ENCODE results near the gene PLPPR1. TPM values are rescaled to one million over a fixed set of nuclear protein-coding genes. Genes with fewer than 3 reads are reported as not detected.

The PLPPR1 gene
- total RNA-seq, 4 donors from 2014 or later, result 0.60 to 0.68 TPM; not detected in 2

DNA sequence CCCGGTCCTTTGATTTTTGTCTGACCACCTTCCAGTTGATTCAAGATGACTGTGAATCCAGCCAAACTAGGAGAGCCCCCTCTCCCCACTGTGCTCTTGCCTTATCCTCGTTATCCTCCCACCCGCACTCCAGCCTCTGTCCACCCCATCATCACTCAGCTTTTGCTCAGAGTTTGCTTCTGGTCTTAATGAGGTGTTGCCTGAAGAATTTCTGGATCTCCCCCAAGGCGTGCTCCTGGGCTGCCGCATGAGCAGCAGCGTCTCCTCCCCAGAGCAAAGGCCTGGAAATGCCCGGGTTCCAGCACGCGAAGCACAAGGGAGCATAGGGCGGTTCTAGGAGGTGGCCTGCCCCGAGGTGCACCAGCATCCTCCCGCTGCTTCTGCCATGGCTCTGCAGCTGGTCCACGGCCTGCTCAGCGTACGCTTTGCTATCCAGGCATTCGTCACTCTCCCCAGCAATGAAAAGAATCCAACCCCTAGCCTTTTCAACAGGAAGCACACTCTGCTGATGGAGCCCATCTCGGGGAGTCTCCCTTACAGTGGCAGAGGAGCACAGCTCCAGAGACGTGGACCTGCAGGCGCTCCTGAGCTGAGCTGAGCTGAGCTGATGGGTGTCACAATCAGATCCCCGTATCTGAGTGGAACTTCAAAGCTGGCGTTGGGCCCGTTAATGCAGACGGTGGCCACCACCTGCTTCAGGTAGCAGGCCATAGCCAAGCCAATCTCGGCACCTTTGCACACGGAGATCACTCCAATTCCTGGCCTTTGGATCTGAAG lies 305.6 kb downstream of the PLPPR1 start:
- no peaks in the 10 kb centered on the region for H3K4me1 ChIP-seq
- H3K27me3 ChIP-seq, result no peaks in the 10 kb centered on the region
- no peak for DNase-seq
- 90 to 100% methylated on average over 2 to 25 of the region's 25 CpGs for WGBS, 2 donors (ENCODE audit: low coverage in 1 of 2)
- no peaks in the 10 kb centered on the region for H3K36me3 ChIP-seq
- H3K27ac ChIP-seq, result no peak overlapping the region
- no peaks in the 10 kb centered on the region for H3K9me3 ChIP-seq
- in situ Hi-C loops (cut with MboI; ENCODE audit: low pct_ligation_motif_present in 1 of 4, low pct_unique_long_range_greater_than_20kb in 1 of 4, low sequenced_read_pairs in 3 of 4) (no loop called here), intact Hi-C loops (cut with DNase I; ENCODE audit: low total_unique reads) (no loop called here)
- H3K4me3 ChIP-seq, result no peak overlapping the region
- TF ChIP-seq POLR2A (IDR thresholded peaks at IDR 0.05), result no peak
- no peak for TF ChIP-seq POLR2AphosphoS5 (IDR thresholded peaks at IDR 0.05)
- TF ChIP-seq EP300 (IDR thresholded peaks at IDR 0.05; ENCODE audit: low read depth), result no peak
- no peak for TF ChIP-seq CTCF (IDR thresholded peaks at IDR 0.05)

- in situ Hi-C loops (cut with MboI; ENCODE audit: low pct_ligation_motif_present in 1 of 4, low pct_unique_long_range_greater_than_20kb in 1 of 4, low sequenced_read_pairs in 3 of 4) (no loop called here), intact Hi-C loops (cut with DNase I; ENCODE audit: low total_unique reads) (no loop called here)
- Histone ChIP-seq H3K9me3 (no peaks in the 10 kb centered on the region), H3K27ac (no peak overlapping the region), H3K27me3 (no peaks in the 10 kb centered on the region), H3K4me3 (no peak overlapping the region), H3K4me1 (no peaks in the 10 kb centered on the region), H3K36me3 (no peaks in the 10 kb centered on the region)
- DNase-seq, result no peak
- TF ChIP-seq POLR2A (IDR thresholded peaks at IDR 0.05), result no peak
- TF ChIP-seq EP300 (IDR thresholded peaks at IDR 0.05; ENCODE audit: low read depth), result no peak
- TF ChIP-seq CTCF (IDR thresholded peaks at IDR 0.05), result no peak
- TF ChIP-seq POLR2AphosphoS5 (IDR thresholded peaks at IDR 0.05), result no peak
Observed at GRCh38 chr9:101336091-101336490, 307.6 kb downstream of the PLPPR1 start.

DNA sequence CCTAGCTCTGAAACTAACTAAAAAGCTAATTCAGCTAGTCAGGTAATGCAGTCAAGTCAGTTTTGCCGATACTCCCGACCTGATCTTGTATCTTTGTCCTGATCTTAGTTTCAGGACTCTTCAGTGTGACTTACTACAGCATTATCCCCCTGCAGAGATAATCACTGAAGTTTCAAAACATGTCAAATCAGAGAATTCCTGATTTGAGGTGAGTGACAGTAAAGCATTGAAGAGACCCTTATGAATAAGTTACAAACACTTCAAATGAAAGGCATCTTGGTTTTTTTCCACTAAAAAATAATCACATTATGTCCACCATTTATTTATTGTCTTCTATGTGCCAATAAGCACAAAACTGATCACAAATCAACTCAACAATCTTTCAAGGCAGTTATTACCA lies 308.7 kb downstream of the PLPPR1 start:
- intact Hi-C loops (cut with DNase I; ENCODE audit: low total_unique reads) (no loop called here), in situ Hi-C loops (cut with MboI; ENCODE audit: low pct_ligation_motif_present in 1 of 4, low pct_unique_long_range_greater_than_20kb in 1 of 4, low sequenced_read_pairs in 3 of 4) (no loop called here)
- Histone ChIP-seq H3K27ac (no peak overlapping the region), H3K36me3 (no peaks in the 10 kb centered on the region), H3K4me3 (no peak overlapping the region), H3K9me3 (no peaks in the 10 kb centered on the region), H3K27me3 (no peaks in the 10 kb centered on the region), H3K4me1 (no peaks in the 10 kb centered on the region)
- DNase-seq, result no peak
- no peak for TF ChIP-seq POLR2AphosphoS5 (IDR thresholded peaks at IDR 0.05)
- no peak for TF ChIP-seq POLR2A (IDR thresholded peaks at IDR 0.05)
- no peak for TF ChIP-seq EP300 (IDR thresholded peaks at IDR 0.05; ENCODE audit: low read depth)
- no peak for TF ChIP-seq CTCF (IDR thresholded peaks at IDR 0.05)
- WGBS, 2 donors (ENCODE audit: low coverage in 1 of 2), result 80 to 81% methylated on average over 2 of the region's 2 CpGs

DNA sequence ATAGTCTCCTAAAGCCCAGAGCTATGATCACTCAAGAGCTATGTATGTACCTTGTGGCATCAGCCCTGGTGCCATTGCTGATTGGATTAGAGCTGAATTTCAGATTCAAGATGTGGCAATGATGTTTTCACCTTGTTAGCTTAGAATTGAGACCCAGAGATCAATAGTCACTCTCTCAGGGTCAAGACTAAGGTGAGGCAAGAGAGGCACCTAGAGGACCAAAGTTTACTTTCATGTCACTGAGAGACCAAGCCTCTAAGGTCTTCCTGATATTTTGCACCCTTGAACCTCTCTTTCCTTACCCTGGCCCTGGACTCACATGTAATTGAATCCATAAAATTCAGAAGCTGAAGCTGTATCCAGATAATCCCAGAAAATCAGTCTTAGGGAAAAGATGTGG lies 313.4 kb downstream of the PLPPR1 start:
- DNase-seq, result no peak
- no peak for TF ChIP-seq EP300 (IDR thresholded peaks at IDR 0.05; ENCODE audit: low read depth)
- TF ChIP-seq POLR2AphosphoS5 (IDR thresholded peaks at IDR 0.05), result no peak
- TF ChIP-seq POLR2A (IDR thresholded peaks at IDR 0.05), result no peak
- no peak for TF ChIP-seq CTCF (IDR thresholded peaks at IDR 0.05)
- no peaks in the 10 kb centered on the region for H3K4me1 ChIP-seq
- no peak overlapping the region for H3K27ac ChIP-seq
- no peak overlapping the region for H3K4me3 ChIP-seq
- in situ Hi-C loops (cut with MboI; ENCODE audit: low pct_ligation_motif_present in 1 of 4, low pct_unique_long_range_greater_than_20kb in 1 of 4, low sequenced_read_pairs in 3 of 4), result no loop called here
- H3K27me3 ChIP-seq, result no peaks in the 10 kb centered on the region
- no peaks in the 10 kb centered on the region for H3K9me3 ChIP-seq
- intact Hi-C loops (cut with DNase I; ENCODE audit: low total_unique reads), result no loop called here
- no peaks in the 10 kb centered on the region for H3K36me3 ChIP-seq

Data from transverse colon (tissue), 4 donors.